Measurements from ENCODE around the gene TRPV6. TPM values are rescaled to one million over a fixed set of nuclear protein-coding genes. Genes with fewer than 3 reads are reported as not detected.

TRPV6 gene
- total RNA-seq, 2 experiments from 2014 or later, result not detected

GRCh38 chr7:142910031-142910433 lies 24.5 kb upstream of the TRPV6 start:
- CTCF ChIA-PET, result interaction anchor here (0.7 to 1.7 kb wide), 4 partner anchors 28 to 306 kb away, joined by 3 to 5 read pairs (median 4); no protein-coding TSS in a partner anchor
- Mint-ChIP-seq H3K36me3 (ENCODE audit: low read depth) (no peaks in the 10 kb centered on the region), H3K4me3 (no peak overlapping the region), H3K27me3 (peaks cover 13% of the 10 kb centered on the region), H3K9me3 (no peaks in the 10 kb centered on the region), H3K4me1 (ENCODE audit: low read depth) (no peaks in the 10 kb centered on the region), H3K27ac (no peak overlapping the region)
- POLR2A ChIA-PET, result no interaction called here
- ATAC-seq, result no peak
- intact Hi-C loops (cut with micrococcal nuclease), result no loop called here
- no peak for DNase-seq
- TF ChIP-seq CTCF (IDR thresholded peaks at IDR 0.05), result no peak

GRCh38 chr7:142908921-142909890 lies 23.7 kb upstream of the TRPV6 start:
- H3K4me3 Mint-ChIP-seq, result no peak overlapping the region
- no peak for TF ChIP-seq CTCF (IDR thresholded peaks at IDR 0.05)
- no peak overlapping the region for H3K27ac Mint-ChIP-seq
- H3K27me3 Mint-ChIP-seq, result peaks cover 13% of the 10 kb centered on the region
- H3K4me1 Mint-ChIP-seq (ENCODE audit: low read depth), result no peaks in the 10 kb centered on the region
- DNase-seq (no peak), ATAC-seq (no peak)
- no peaks in the 10 kb centered on the region for H3K36me3 Mint-ChIP-seq (ENCODE audit: low read depth)
- H3K9me3 Mint-ChIP-seq, result no peaks in the 10 kb centered on the region
- ChIA-PET CTCF (interaction anchor here (0.7 to 1.7 kb wide), 3 partner anchors 29 to 305 kb away, joined by 3 to 5 read pairs (median 4); no protein-coding TSS in a partner anchor), POLR2A (no interaction called here)
- intact Hi-C loops (cut with micrococcal nuclease), result no loop called here

DNA sequence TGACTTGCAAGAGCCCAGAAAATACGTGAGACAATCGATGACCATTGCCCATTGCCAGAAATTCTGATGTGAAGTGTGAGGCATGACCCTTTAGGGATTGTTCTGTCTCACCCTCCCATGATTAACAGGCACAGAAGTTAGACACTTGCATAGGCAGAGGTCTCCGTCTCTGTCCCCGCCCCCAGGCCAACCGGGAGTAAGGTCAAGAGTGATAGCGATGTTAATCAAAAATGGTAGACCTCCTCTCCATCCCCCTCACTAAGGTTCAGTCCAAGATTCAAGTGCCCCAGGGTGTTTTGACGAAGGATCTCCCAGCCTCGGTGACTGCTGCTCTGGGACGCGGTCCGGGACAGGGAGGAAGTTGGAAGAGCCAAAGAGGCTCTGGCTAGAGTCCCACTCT lies 22.7 kb upstream of the TRPV6 start:
- H3K36me3 Mint-ChIP-seq (ENCODE audit: low read depth), result no peaks in the 10 kb centered on the region
- intact Hi-C loops (cut with micrococcal nuclease), result no loop called here
- no peaks in the 10 kb centered on the region for H3K4me1 Mint-ChIP-seq (ENCODE audit: low read depth)
- ATAC-seq, result no peak
- no peaks in the 10 kb centered on the region for H3K9me3 Mint-ChIP-seq
- no peak overlapping the region for H3K27ac Mint-ChIP-seq
- POLR2A ChIA-PET, result no interaction called here
- peaks cover 13% of the 10 kb centered on the region for H3K27me3 Mint-ChIP-seq
- no peak for TF ChIP-seq CTCF (IDR thresholded peaks at IDR 0.05)
- no peak overlapping the region for H3K4me3 Mint-ChIP-seq
- no peak for DNase-seq
- CTCF ChIA-PET, result no interaction called here

- ATAC-seq (no peak), DNase-seq (no peak)
- intact Hi-C loops (cut with micrococcal nuclease), result no loop called here
- peaks cover 12% of the 10 kb centered on the region for H3K27me3 Mint-ChIP-seq
- H3K36me3 Mint-ChIP-seq (ENCODE audit: low read depth), result no peaks in the 10 kb centered on the region
- ChIA-PET POLR2A (no interaction called here), CTCF (interaction anchor here (0.9 kb wide), 1 partner anchor 25 kb away, joined by 3 read pairs; no protein-coding TSS in a partner anchor)
- H3K27ac Mint-ChIP-seq, result no peak overlapping the region
- H3K9me3 Mint-ChIP-seq, result no peaks in the 10 kb centered on the region
- TF ChIP-seq CTCF (IDR thresholded peaks at IDR 0.05), result no peak
- no peaks in the 10 kb centered on the region for H3K4me1 Mint-ChIP-seq (ENCODE audit: low read depth)
- H3K4me3 Mint-ChIP-seq, result no peak overlapping the region
These were observed 21.1 kb upstream of the TRPV6 start for GRCh38 chr7:142906643-142907042.

DNA sequence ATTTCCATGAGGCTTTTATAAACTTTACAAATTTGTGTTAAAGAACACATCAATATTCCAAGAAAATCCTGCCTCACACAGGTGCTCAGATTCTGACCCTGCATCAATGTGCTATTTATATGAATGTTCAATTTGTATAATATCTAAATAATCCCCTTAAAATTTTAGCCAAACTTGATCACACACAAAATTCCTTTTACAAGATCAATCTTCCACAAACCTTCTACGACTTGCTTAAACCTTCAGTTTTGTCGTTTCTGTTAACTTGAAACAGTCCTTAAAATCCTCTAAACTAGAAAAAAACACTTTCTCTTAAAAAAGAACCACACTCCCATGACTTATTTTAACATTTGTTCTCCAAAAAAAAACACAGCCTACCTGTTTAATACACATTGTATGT lies 20.2 kb upstream of the TRPV6 start:
- no peaks in the 10 kb centered on the region for H3K4me1 Mint-ChIP-seq (ENCODE audit: low read depth)
- H3K9me3 Mint-ChIP-seq, result no peaks in the 10 kb centered on the region
- H3K4me3 Mint-ChIP-seq, result no peak overlapping the region
- intact Hi-C loops (cut with micrococcal nuclease), result no loop called here
- ATAC-seq (no peak), DNase-seq (no peak)
- ChIA-PET POLR2A (no interaction called here), CTCF (no interaction called here)
- no peak overlapping the region for H3K27ac Mint-ChIP-seq
- no peak for TF ChIP-seq CTCF (IDR thresholded peaks at IDR 0.05)
- no peaks in the 10 kb centered on the region for H3K36me3 Mint-ChIP-seq (ENCODE audit: low read depth)
- H3K27me3 Mint-ChIP-seq, result peaks cover 12% of the 10 kb centered on the region
